GM19324 (cell line): ENCODE measurements around the gene MED13L.
"Not testable (repeated sequence)": the region's sequence is repeated elsewhere in the genome, so short reads cannot be mapped to it uniquely, and the experiment has no call there.

Source experiments
- ATAC-seq: cut with Tn5 transposase; IDR thresholded peaks from one replicate; pipeline ENCODE4 v1.9.1; 2021; ENCODE audit warnings: mild to moderate bottlenecking, moderate library complexity; ENCODE audit not compliant: unreplicated experiment, low FRiP score

Gene MED13L

GRCh38 chr12:115998119-115998633, 279.3 kb downstream of the MED13L start:
- no peak for ATAC-seq

- ATAC-seq: no peak
These were observed 283.8 kb downstream of the MED13L start for GRCh38 chr12:115993737-115994136.

- no peak for ATAC-seq
These were observed 287.3 kb downstream of the MED13L start for GRCh38 chr12:115990241-115990640.

DNA sequence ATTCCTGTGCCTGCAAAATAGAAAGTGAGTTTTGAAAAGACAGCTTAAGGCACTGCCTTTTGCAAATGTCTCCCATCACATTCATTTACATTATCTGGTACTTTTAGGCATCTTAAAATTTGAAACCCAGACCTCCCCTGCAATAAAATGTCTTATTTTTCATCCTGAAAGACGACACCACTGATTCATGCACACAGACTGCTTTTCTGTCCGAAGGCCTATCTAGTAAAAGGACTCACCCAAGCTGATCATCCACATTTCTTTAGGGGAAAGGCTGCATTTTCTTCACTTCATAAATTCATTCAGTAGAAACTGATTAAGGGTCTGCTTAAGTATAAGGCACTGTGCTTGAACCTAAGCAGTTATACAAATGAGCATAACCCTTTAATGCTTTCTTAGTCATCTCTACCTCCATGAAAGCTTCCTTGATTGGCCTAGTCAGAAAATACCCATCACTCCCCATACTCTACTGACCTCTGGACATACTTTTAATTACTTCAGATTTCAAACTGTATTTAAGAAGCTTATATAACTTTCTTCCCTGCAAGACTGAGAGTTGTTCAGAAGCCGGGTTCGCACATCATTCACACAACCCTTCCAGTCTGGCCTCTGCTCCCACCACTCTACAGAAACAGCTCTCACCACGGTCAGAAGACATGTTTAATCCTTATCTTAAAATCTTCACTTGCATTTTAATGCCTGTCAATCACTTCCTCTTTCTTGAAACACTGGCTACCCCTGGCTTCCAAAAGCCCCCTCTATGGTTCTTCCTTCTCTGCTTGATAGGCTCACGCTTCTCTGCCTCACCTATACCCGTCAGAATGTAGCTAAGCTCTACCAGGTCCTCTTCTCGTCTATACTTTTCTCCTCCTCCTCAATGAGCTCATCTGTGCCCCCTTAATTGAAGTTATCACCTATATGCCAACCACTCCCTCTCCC, 288.6 kb downstream of the MED13L start:
- ATAC-seq: no peak

- ATAC-seq: no peak
These were observed 289.3 kb downstream of the MED13L start for GRCh38 chr12:115988212-115988611.

- no peak for ATAC-seq
These were observed 292.9 kb downstream of the MED13L start for GRCh38 chr12:115984616-115985015.

GRCh38 chr12:115983226-115983798, 294.2 kb downstream of the MED13L start:
- no peak for ATAC-seq

DNA sequence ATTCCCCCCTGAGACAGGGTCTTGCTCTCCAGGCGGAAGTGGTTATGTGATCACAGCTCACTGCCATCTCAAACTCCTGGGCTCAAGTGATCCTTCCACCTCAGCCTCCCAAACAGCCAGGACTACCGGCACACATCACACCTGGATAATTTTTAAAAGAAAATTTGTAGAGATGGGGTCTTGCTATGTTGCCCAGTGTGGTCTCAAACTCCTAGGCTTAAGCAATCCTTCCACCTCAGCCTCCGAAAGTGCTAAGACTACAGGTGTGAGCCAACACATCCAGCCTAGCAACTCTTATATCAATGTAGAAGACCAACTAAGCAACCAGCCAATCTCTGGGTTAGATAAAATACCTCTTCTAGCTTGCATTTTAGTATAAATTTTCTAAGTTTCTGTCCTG, 297.2 kb downstream of the MED13L start:
- no peak for ATAC-seq

DNA sequence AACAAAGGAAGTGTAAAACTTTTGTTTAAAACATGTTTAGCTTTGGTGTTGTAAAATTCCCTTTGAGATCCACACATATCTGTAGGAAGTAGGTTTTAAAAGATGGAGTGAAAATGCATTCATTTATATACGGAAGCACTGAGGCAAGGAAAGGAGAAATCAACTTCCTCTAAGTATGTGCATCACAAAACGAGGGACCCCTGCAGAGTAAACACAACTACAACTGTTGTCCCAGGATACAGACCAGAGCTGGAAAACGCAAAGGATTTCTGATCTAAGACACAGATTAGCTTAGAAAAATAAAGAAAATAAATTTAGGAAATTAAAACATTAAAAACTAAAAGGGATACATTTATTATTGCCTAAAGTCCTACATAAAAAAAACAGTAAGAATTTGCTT, 297.6 kb downstream of the MED13L start:
- no peak for ATAC-seq

GRCh38 chr12:115979351-115979750, 298.1 kb downstream of the MED13L start:
- ATAC-seq: no peak

DNA sequence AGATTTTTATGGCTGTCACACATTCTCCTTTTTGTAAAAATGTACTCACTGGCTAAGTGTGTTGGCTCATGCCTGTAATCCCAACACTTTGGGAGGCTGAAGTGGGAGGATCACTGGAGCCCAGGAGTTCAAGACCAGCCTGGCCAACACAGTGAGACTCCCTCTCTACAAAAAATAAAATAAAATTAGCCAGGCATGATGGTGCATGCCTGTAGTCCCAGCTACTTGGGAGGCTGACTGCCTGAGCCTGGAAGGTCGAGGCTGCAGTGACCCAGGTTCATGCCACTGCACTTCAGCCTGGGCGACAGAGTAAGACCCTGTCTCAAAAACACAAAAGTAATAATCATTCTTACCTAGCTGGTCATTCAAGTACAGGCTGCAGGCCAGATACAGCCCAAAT, 300.7 kb downstream of the MED13L start:
- ATAC-seq: not testable (repeated sequence)

GRCh38 chr12:115975411-115975810, 302.1 kb downstream of the MED13L start:
- ATAC-seq: no peak

DNA sequence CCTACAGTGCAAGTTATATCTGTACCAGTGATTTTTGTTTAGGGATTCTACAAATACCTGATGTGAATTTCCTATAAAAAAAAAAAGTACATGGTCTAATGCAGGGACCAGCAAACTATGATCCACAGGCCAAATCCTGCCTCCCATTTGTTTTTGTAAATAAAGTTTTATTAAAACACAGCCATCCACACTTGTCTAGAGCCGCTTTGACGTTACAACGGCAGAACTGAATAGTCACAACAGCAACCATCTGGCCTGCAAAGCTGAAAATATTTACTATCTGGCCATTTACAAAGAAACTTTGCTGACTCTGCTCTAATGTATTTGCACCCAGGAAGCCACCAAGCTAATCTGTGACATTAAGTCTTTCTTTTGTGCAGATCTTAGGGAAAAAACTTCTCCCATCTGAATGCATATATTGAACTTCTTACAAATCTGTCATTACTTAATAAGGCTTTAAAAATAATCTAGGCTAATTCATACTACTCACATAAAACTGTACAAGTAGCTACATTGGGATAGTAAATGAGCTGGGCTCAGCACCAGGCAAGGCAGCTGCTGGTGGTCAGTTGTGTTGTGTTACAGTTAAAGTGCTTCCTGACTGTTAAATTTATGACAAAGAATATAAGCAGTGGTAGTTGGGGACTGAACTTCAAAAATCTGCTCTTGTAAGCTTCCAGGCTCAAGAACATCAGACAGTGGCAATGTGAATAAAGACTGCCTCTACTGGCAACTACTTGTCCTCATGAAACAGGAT, 303.3 kb downstream of the MED13L start:
- no peak for ATAC-seq

GRCh38 chr12:115973066-115973465, 304.4 kb downstream of the MED13L start:
- ATAC-seq: no peak

DNA sequence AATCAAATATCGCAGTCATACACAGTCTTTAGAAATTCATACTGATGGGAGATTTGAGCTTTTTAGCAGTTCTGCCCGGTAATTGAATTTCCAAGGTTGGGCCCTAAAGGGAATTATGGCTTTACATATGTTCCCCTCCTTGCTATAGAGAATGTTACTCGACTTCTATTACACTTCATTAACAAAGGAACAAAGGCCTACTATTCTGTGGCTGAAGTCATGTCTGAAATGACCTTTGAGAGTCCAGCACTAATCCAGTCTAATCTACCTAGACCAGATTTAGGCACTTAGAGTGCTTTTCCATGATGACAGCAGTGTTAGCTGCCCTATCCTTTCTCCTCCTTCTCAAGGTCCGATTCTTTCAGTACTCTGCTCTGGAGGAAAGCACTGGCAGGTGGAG, 305.3 kb downstream of the MED13L start:
- ATAC-seq: no peak

DNA sequence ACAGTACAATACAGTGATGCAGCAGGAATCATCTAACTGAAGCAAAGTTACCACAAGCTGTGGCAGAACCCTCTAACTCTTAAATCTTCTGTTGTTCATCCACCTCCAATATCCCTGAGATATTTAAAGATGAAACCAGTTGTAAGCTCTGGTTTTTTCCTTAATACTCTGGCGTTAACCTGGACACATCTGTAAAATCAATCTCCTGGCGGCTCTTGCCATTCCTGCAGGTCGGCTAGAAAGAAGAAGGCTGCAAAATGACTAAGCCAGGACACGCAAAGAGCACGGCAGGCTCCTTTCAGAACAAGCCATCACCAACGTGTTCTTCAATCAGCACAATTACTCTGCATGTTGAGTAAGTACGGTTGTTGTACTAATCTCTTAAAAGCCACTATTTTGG, 309.3 kb downstream of the MED13L start:
- ATAC-seq: no peak

GRCh38 chr12:115966376-115966775, 311.1 kb downstream of the MED13L start:
- ATAC-seq: no peak

DNA sequence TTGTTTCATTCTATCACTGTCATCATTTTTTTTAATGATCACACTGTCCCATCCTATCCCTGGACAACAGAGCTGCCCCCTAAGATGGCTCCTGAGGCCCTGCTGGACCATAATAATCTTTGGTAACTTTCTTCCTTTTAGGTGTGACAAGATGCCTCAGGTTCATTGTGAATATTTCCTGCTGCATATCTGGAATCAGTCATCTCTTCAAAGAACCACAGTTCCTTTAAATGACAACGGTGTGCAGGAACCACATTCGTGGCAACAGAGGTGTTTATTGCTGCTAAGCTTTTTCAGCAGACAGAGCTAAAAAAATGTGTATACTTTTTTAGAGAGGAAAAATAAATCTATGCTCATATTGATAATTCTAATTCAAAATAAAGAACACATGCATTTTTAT, 312.9 kb downstream of the MED13L start:
- ATAC-seq: no peak

- ATAC-seq: no peak
These were observed 313.3 kb downstream of the MED13L start for GRCh38 chr12:115964214-115964613.

GRCh38 chr12:115962216-115962615, 315.3 kb downstream of the MED13L start:
- no peak for ATAC-seq
